ENCODE results near the gene PIWIL1.

PIWIL1 gene

GRCh38 chr12:130398100-130398848 lies 60.6 kb downstream of the PIWIL1 start:
- H3K9ac ChIP-seq (ENCODE audit: low read length in 2 of 2), result no peak overlapping the region
- H3K9me3 ChIP-seq (ENCODE audit: control insufficient read depth in 2 of 2, low read length in 2 of 2), result peaks cover 0 to 2% of the 10 kb centered on the region in 2 donors
- H3K27ac ChIP-seq (ENCODE audit: low read length), result no peak overlapping the region
- no peaks in the 10 kb centered on the region for H3K4me1 ChIP-seq (ENCODE audit: control insufficient read depth, insufficient read depth, low read length)
- H3K4me3 ChIP-seq (ENCODE audit: low read length in 2 of 2), result no peak overlapping the region
- H3K36me3 ChIP-seq (ENCODE audit: control insufficient read depth in 2 of 2, insufficient read depth in 2 of 2, low read length in 2 of 2), result no peaks in the 10 kb centered on the region
- peaks cover 0 to 2% of the 10 kb centered on the region in 2 donors for H3K27me3 ChIP-seq (ENCODE audit: control insufficient read depth in 1 of 2, insufficient read depth in 2 of 2, low read length in 2 of 2)

DNA sequence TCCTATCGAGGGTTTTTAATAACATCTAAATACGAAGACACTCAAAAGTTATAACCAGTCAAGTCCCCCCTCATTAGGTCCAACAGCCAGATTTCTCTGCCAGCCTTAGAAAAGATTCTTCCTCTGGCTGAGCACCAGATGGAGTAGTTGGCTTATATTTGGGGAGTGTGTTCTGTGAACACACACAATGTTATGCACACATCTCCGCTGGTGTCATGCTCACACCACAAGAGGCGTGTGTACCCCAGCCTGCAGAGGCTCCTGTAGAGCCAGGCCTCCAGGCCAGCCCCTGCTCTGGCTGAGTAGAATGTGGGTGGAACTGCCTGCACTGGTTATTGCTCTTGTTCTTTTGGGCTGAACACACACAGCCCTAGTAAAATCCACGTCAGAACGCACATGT lies 64.0 kb downstream of the PIWIL1 start:
- peaks cover 0 to 2% of the 10 kb centered on the region in 2 donors for H3K9me3 ChIP-seq (ENCODE audit: control insufficient read depth in 2 of 2, low read length in 2 of 2)
- H3K9ac ChIP-seq (ENCODE audit: low read length in 2 of 2), result no peak overlapping the region
- H3K4me1 ChIP-seq (ENCODE audit: control insufficient read depth, insufficient read depth, low read length), result no peaks in the 10 kb centered on the region
- no peak overlapping the region for H3K27ac ChIP-seq (ENCODE audit: low read length)
- no peaks in the 10 kb centered on the region for H3K36me3 ChIP-seq (ENCODE audit: control insufficient read depth in 2 of 2, insufficient read depth in 2 of 2, low read length in 2 of 2)
- H3K27me3 ChIP-seq (ENCODE audit: control insufficient read depth in 1 of 2, insufficient read depth in 2 of 2, low read length in 2 of 2), result peaks cover 0 to 2% of the 10 kb centered on the region in 2 donors
- no peak overlapping the region for H3K4me3 ChIP-seq (ENCODE audit: low read length in 2 of 2)

DNA sequence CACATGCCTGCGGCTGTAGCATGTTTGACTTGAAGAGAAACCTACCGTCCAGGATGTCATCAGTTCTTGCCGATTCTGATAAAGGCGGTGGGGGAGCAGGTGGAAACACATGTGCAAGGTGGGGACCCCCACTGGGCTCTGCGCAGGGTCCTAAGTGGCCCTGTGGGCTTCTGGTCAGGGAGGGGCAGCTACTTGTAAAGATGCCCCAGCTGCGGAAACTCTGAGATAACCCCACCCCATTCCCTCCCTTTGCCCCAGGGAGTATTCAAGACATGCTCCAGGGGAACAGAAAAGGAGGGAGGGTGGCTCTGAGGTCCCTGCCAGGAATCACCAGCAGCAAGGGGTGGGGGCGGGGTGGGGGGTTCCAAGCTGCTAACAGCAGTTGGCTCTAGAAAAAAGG lies 67.6 kb downstream of the PIWIL1 start:
- Histone ChIP-seq H3K4me1 (ENCODE audit: control insufficient read depth, insufficient read depth, low read length) (no peaks in the 10 kb centered on the region), H3K9ac (ENCODE audit: low read length in 2 of 2) (no peak overlapping the region), H3K27me3 (ENCODE audit: control insufficient read depth in 1 of 2, insufficient read depth in 2 of 2, low read length in 2 of 2) (peaks cover 0 to 4% of the 10 kb centered on the region in 2 donors), H3K36me3 (ENCODE audit: control insufficient read depth in 2 of 2, insufficient read depth in 2 of 2, low read length in 2 of 2) (no peaks in the 10 kb centered on the region), H3K4me3 (ENCODE audit: low read length in 2 of 2) (no peak overlapping the region), H3K9me3 (ENCODE audit: control insufficient read depth in 2 of 2, low read length in 2 of 2) (no peaks in the 10 kb centered on the region), H3K27ac (ENCODE audit: low read length) (no peak overlapping the region)

- no peak overlapping the region for H3K4me3 ChIP-seq (ENCODE audit: low read length in 2 of 2)
- H3K9ac ChIP-seq (ENCODE audit: low read length in 2 of 2), result no peak overlapping the region
- H3K4me1 ChIP-seq (ENCODE audit: control insufficient read depth, insufficient read depth, low read length), result no peaks in the 10 kb centered on the region
- no peaks in the 10 kb centered on the region for H3K9me3 ChIP-seq (ENCODE audit: control insufficient read depth in 2 of 2, low read length in 2 of 2)
- peaks cover 0 to 12% of the 10 kb centered on the region in 2 donors for H3K27me3 ChIP-seq (ENCODE audit: control insufficient read depth in 1 of 2, insufficient read depth in 2 of 2, low read length in 2 of 2)
- no peaks in the 10 kb centered on the region for H3K36me3 ChIP-seq (ENCODE audit: control insufficient read depth in 2 of 2, insufficient read depth in 2 of 2, low read length in 2 of 2)
- no peak overlapping the region for H3K27ac ChIP-seq (ENCODE audit: low read length)
Observed at GRCh38 chr12:130412384-130412783, 74.7 kb downstream of the PIWIL1 start.

DNA sequence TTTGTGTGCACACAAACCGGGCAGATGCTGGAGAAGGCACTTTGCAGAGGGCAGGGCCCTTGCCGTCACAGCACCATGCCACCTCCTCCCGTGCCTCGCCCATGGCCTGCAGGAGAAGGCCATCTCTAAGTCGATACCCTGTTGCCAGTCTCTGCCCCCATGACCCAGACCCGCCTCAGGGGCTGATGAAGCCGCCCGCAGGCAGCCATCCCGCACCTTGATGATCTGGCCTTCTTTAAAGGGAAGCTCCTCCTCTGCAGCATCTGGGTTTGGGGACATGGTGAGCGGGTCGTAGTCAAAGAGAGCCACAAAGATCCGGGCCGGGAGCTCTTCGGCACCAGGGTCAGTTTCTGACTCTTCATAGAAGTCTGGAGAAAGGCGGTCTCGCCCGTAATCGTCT lies 76.2 kb downstream of the PIWIL1 start:
- Histone ChIP-seq H3K9ac (ENCODE audit: low read length in 2 of 2) (no peak overlapping the region), H3K27me3 (ENCODE audit: control insufficient read depth in 1 of 2, insufficient read depth in 2 of 2, low read length in 2 of 2) (peaks cover 0 to 8% of the 10 kb centered on the region in 2 donors), H3K27ac (ENCODE audit: low read length) (no peak overlapping the region), H3K36me3 (ENCODE audit: control insufficient read depth in 2 of 2, insufficient read depth in 2 of 2, low read length in 2 of 2) (no peaks in the 10 kb centered on the region), H3K4me3 (ENCODE audit: low read length in 2 of 2) (no peak overlapping the region), H3K4me1 (ENCODE audit: control insufficient read depth, insufficient read depth, low read length) (no peaks in the 10 kb centered on the region), H3K9me3 (ENCODE audit: control insufficient read depth in 2 of 2, low read length in 2 of 2) (no peaks in the 10 kb centered on the region)

DNA sequence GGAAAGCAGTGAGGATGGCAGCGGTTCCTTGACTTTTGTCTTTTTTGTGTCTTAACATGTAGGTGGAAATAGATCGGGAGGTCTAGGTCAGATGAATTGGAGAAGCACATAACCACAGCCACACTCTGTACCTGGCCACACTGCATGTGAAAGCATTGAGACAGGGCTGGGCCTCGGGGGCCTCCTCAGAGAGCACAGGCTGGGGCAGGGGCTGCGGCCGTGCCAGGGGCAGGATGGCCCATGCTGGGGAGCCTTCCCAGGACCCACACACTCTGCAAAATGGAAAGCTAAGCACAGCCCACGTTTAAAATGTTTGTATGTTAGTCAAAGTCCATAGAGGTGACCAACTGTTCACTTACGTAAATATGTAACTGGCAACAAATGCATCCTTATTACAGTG lies 76.7 kb downstream of the PIWIL1 start:
- no peak overlapping the region for H3K4me3 ChIP-seq (ENCODE audit: low read length in 2 of 2)
- H3K9ac ChIP-seq (ENCODE audit: low read length in 2 of 2), result no peak overlapping the region

GRCh38 chr12:130418251-130418650 lies 80.6 kb downstream of the PIWIL1 start:
- Histone ChIP-seq H3K9me3 (ENCODE audit: control insufficient read depth in 2 of 2, low read length in 2 of 2) (no peaks in the 10 kb centered on the region), H3K27me3 (ENCODE audit: control insufficient read depth in 1 of 2, insufficient read depth in 2 of 2, low read length in 2 of 2) (peaks cover 0 to 7% of the 10 kb centered on the region in 2 donors), H3K4me3 (ENCODE audit: low read length in 2 of 2) (no peak overlapping the region), H3K4me1 (ENCODE audit: control insufficient read depth, insufficient read depth, low read length) (no peaks in the 10 kb centered on the region), H3K9ac (ENCODE audit: low read length in 2 of 2) (no peak overlapping the region), H3K27ac (ENCODE audit: low read length) (no peak overlapping the region), H3K36me3 (ENCODE audit: control insufficient read depth in 2 of 2, insufficient read depth in 2 of 2, low read length in 2 of 2) (no peaks in the 10 kb centered on the region)

More for the DNA sequence above, 76.7 kb downstream of the PIWIL1 start:
- H3K36me3 ChIP-seq (ENCODE audit: control insufficient read depth in 2 of 2, insufficient read depth in 2 of 2, low read length in 2 of 2), result no peaks in the 10 kb centered on the region
- H3K27ac ChIP-seq (ENCODE audit: low read length), result no peak overlapping the region
- no peaks in the 10 kb centered on the region for H3K4me1 ChIP-seq (ENCODE audit: control insufficient read depth, insufficient read depth, low read length)
- no peaks in the 10 kb centered on the region for H3K9me3 ChIP-seq (ENCODE audit: control insufficient read depth in 2 of 2, low read length in 2 of 2)
- H3K27me3 ChIP-seq (ENCODE audit: control insufficient read depth in 1 of 2, insufficient read depth in 2 of 2, low read length in 2 of 2), result peaks cover 0 to 9% of the 10 kb centered on the region in 2 donors

DNA sequence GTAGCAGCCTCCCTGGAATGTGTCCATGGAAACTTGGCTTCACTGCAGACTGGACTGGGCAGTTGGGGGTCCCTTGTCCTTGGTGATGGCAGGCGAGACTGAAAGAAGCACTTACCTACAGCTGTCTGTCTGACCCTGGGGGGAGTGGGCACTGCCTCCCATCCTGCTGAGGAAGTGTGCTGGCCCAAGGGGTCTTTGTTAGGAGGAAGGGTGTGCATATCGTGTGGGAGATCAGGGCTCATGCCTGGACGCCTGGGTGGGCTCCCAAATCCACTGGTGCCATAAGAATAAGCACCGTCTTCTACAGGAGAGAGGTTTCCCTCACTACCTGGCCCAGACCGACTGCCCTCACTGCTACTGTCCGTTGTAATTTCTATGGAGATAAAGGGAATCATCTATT lies 81.4 kb downstream of the PIWIL1 start:
- H3K4me1 ChIP-seq (ENCODE audit: control insufficient read depth, insufficient read depth, low read length), result no peaks in the 10 kb centered on the region
- no peak overlapping the region for H3K27ac ChIP-seq (ENCODE audit: low read length)
- H3K9me3 ChIP-seq (ENCODE audit: control insufficient read depth in 2 of 2, low read length in 2 of 2), result no peaks in the 10 kb centered on the region
- H3K36me3 ChIP-seq (ENCODE audit: control insufficient read depth in 2 of 2, insufficient read depth in 2 of 2, low read length in 2 of 2), result no peaks in the 10 kb centered on the region
- H3K4me3 ChIP-seq (ENCODE audit: low read length in 2 of 2), result no peak overlapping the region
- H3K27me3 ChIP-seq (ENCODE audit: control insufficient read depth in 1 of 2, insufficient read depth in 2 of 2, low read length in 2 of 2), result peaks cover 0 to 5% of the 10 kb centered on the region in 2 donors
- no peak overlapping the region for H3K9ac ChIP-seq (ENCODE audit: low read length in 2 of 2)

GRCh38 chr12:130420071-130420470 lies 82.4 kb downstream of the PIWIL1 start:
- no peak overlapping the region for H3K27ac ChIP-seq (ENCODE audit: low read length)
- H3K4me3 ChIP-seq (ENCODE audit: low read length in 2 of 2), result no peak overlapping the region
- no peak overlapping the region for H3K9ac ChIP-seq (ENCODE audit: low read length in 2 of 2)
- H3K27me3 ChIP-seq (ENCODE audit: control insufficient read depth in 1 of 2, insufficient read depth in 2 of 2, low read length in 2 of 2), result peaks cover 0 to 5% of the 10 kb centered on the region in 2 donors
- no peaks in the 10 kb centered on the region for H3K9me3 ChIP-seq (ENCODE audit: control insufficient read depth in 2 of 2, low read length in 2 of 2)
- H3K4me1 ChIP-seq (ENCODE audit: control insufficient read depth, insufficient read depth, low read length), result no peaks in the 10 kb centered on the region
- no peaks in the 10 kb centered on the region for H3K36me3 ChIP-seq (ENCODE audit: control insufficient read depth in 2 of 2, insufficient read depth in 2 of 2, low read length in 2 of 2)

- Histone ChIP-seq H3K27me3 (ENCODE audit: control insufficient read depth in 1 of 2, insufficient read depth in 2 of 2, low read length in 2 of 2) (peaks cover 0 to 5% of the 10 kb centered on the region in 2 donors), H3K36me3 (ENCODE audit: control insufficient read depth in 2 of 2, insufficient read depth in 2 of 2, low read length in 2 of 2) (no peaks in the 10 kb centered on the region), H3K4me3 (ENCODE audit: low read length in 2 of 2) (no peak overlapping the region), H3K27ac (ENCODE audit: low read length) (no peak overlapping the region), H3K9ac (ENCODE audit: low read length in 2 of 2) (no peak overlapping the region), H3K4me1 (ENCODE audit: control insufficient read depth, insufficient read depth, low read length) (no peaks in the 10 kb centered on the region), H3K9me3 (ENCODE audit: control insufficient read depth in 2 of 2, low read length in 2 of 2) (no peaks in the 10 kb centered on the region)
Observed at GRCh38 chr12:130421896-130422295, 84.2 kb downstream of the PIWIL1 start.

Data from stomach smooth muscle (tissue), 2 donors.